CD4-positive, alpha-beta T cell treated with Interleukin-4 for 1 hour (primary cell): Measurements from ENCODE around the gene BNIP3.
"Not testable (repeated sequence)": the region's sequence is repeated elsewhere in the genome, so short reads cannot be mapped to it uniquely, and the experiment has no call there.

Experiments
- DNase-seq, 2 donors: peaks; one replicate each; pipeline ENCODE4 v3.0.0-alpha.2; 2020 to 2022

BNIP3 gene

GRCh38 chr10:131929122-131929845 lies 52.4 kb downstream of the BNIP3 start:
- DNase-seq = no peak

DNA sequence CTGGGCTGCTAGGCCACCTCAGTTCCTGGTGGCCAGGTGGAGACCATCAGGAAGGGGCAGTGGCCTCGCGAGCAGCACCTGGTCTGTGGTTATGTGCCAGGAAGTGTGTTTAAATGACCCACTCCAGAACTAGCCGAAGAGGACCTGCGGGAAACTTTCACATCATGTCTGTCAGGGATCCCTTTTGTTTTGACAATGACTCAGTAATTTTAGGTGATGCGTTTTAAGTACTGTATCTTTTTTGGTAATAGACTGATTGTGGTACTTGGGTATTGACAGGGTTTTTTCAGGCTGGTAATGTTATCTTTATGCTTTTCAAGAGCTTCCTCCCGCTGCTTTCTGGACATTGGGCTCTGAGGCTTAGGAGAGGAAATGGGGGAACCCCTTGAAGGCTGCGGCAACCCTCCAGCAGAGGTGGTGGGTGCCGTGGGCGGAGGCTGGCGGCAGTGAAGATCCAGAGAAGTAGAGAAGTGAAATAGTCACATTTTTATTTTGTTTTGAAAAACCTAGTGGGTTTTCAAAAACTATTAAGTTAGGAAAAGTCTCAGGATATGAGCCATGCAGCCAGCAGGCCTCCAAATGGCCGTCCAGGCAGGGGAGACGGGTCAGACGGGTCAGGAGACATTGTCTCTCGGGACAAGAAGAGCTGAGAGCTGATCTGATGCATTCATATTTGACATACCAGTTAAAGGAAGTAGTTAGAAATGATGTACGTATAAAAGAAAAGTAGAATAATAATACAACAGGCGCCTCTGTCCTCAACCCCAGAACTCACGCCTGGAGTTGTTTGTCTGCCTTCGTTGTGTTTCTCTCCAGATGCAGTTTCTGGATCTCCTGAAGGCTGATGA lies 53.3 kb downstream of the BNIP3 start:
- DNase-seq = peak in 1 of 2 donors; percentile 42

GRCh38 chr10:131926743-131927595 lies 54.8 kb downstream of the BNIP3 start:
- DNase-seq = no peak

DNA sequence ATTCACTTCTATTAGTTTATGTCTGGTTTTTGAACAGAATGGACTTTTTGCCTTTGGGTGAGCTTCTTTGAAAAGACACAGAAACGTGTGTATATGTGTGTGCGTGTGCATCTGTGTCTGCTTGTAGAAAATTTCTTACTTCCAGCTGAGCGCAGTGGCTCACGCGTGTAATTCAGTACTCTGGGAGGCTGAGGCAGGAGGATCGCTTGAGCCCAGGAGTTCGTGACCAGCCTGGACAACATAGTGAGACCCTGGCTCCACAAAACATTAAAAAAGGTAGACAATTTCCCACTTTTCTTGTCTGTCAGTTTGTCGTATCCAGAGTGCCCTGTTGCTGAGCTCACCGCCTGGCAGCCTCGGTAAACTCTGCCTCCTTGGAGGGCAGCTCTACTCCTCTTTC lies 55.5 kb downstream of the BNIP3 start:
- DNase-seq = no peak

- no peak for DNase-seq
These were observed 56.0 kb downstream of the BNIP3 start for GRCh38 chr10:131925716-131926115.

- DNase-seq = no peak
These were observed 56.6 kb downstream of the BNIP3 start for GRCh38 chr10:131925011-131925649.

GRCh38 chr10:131923038-131923756 lies 58.5 kb downstream of the BNIP3 start:
- DNase-seq = no peak

- no peak for DNase-seq
These were observed 60.5 kb downstream of the BNIP3 start for GRCh38 chr10:131921184-131921583.

DNA sequence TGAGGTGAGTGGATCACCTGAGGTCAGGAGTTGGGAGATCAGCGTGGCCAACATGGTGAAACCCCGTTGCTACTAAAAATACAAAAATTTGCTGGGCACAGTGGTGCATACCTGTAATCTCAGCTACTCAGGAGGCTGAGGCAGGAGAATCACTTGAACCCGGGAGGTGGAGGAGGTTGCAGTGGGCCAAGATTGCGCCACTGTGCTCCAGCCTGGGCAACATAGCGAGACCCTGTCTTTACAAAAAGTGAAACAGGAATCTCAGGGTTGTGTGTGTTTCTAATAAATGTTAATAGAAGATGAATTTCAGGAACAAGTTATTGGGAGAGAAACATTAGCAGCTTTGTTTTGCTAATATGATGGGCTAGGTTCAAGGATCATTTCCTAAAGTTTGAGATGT lies 61.0 kb downstream of the BNIP3 start:
- DNase-seq = no peak

GRCh38 chr10:131920151-131920550 lies 61.6 kb downstream of the BNIP3 start:
- no peak for DNase-seq

- not testable (repeated sequence) for DNase-seq
These were observed 62.3 kb downstream of the BNIP3 start for GRCh38 chr10:131919461-131919860.
